ENCODE data around the gene CAPZB.
"Not testable (repeated sequence)": the region's sequence is repeated elsewhere in the genome, so short reads cannot be mapped to it uniquely, and the experiment has no call there.

The CAPZB gene

DNA sequence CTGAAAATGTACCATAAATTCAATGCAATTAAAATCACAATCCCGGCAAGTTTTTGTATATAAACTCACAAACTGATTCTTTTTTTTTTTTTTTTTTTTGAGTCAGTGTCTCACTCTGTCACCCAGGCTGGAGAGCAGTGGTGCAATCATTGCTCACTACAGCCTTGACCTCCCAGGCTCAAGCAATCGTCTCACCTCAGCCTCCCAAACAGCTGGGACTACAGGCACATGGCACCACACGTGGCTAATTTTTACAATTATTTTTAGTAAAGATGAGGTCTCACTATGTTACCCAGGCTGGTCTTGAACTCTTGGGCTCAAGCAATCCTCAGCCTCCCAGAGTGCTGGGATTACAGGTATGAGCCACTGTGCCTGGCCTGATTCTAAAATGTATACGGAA lies 12.1 kb upstream of the CAPZB start:
- DNase-seq (ENCODE audit: low spot score): not testable (repeated sequence)

DNA sequence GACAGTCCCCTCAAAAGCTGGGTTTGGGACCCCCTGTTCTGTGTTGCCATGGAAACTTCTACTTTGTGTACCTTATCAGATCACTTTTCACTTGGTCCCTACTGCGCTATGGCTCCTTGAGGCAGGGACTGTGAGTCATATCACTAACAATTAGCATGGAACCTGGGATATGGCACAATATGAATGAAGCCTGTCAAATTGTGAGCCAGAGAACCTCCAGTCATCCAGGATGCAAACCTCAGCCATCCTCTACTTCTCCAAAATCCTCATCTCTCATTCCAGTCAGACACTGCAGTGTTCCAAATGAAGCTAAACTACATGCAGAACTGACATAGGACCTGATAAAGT lies 11.2 kb upstream of the CAPZB start:
- DNase-seq (ENCODE audit: low spot score): no peak

DNA sequence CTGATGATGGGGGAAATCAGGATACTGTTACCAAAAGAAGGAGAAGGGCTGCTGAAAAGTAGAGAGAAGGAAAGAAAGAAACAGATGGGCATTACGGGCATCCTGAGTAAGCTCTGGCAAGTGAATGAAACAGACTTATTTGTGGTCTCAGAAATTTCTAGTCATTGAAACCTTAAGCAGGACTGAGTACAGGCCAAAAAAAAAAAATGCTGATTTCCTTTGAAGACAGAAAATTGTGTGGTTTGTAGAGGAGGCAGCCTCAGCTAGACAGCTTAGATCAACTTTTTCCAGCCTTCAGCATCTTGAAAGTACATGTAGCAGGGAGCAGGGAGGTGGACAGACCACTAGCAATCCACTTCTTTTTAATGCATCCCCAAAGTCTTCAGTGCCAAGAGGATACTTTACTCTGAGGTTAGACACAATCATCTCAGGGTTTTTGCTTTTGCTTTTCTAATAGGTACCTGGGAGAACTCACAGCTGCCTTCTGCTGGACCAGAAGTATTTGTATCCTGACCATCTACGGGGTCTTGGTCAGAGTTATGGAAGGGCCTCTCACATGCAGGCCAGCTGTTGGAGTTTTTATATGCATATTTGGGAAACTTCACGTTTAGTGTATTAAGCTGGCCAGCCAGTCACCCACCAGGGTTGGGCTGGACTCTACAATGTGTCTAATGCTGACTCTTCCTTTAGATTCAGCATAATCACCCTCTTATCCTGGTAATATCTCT lies 10.6 kb upstream of the CAPZB start:
- DNase-seq (ENCODE audit: low spot score): no peak

DNA sequence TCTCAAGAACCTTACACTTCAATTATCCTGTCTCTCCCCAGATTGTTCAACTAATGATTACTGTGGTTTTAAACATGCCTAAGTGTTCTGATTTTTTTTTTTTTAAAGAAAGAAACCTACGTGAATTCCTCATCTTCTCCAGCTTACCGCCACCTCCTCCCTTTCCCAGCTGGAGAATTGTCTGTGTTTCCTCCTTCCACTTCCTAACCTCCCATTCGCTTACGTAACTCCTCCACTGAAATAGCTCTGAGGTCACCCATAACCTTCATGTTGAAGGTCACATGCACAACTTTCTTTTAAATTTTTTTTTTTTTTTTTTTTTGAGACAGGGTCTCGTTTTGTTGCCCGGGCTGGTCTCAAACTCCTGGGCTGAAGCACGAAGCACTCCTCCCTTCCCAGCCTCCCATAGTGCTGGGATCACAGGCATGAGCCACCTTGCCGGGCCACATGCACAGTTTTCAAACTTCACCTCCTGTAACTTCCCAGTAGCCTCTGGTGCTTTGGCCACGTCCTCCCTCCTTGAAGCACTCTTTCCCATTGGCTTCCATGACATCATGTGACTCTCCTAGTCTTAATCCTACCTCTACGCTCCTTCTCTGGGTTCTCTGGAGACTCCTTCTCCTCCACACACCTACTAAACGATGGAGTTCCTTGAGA lies 9.8 kb upstream of the CAPZB start:
- no peak for DNase-seq (ENCODE audit: low spot score)

DNA sequence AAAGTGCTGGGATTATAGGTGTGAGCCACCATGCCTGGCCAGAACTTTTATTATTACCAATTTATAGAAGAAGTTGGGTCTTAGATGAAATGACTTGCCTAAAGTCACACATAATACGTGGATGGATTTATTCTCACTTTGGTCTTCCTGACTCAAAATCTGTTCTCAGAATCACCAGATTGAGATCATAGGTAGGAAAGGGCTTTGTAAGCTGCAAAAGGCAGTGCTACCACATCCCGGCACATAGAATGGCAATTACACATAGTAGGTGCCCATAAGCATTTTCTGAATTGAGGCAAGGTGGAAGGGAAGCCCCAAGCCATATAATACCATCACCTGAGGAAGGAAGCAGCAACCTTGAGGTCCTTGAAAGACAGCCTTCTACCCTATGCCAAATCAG lies 8.2 kb upstream of the CAPZB start:
- DNase-seq (ENCODE audit: low spot score): no peak

DNA sequence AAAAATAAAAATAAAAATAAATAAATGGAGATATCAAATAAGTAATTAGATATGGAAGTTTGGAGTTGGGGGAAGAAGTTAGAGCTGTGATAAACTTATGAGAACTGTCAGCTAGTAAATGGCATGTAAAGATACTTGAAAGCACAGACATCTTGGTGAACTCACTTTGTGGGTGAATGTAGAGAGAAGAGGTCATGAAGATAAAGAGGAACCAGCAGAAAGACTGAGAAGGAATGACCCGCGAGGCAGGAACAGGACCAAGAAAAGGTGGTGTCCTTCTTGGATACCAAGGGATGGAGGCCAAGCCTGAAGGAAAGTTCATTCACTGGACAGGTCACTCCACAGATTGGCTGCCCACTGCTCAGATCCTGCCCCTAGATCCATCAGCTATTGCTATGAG lies 4.7 kb upstream of the CAPZB start:
- DNase-seq (ENCODE audit: low spot score): no peak

DNA sequence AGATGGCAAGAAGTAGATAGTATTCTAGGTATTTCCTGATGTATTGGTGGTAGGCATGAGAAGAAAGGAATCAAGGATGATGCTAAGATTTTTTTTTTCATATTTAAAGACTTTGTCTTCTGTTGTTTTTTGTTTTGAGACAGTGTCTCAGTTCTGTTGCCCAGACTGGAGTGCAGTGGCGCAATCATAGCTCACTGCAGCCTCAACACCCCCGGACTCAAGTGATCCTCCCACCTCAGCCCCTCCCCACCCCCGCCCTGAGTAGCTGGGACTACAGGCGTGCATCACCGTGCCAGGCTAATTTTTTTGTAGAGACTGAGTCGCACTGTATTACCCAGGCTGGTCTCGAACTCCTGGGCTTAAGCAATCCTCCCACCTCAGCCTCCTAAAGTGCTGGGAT lies 2.8 kb upstream of the CAPZB start:
- no peak for DNase-seq (ENCODE audit: low spot score)

DNA sequence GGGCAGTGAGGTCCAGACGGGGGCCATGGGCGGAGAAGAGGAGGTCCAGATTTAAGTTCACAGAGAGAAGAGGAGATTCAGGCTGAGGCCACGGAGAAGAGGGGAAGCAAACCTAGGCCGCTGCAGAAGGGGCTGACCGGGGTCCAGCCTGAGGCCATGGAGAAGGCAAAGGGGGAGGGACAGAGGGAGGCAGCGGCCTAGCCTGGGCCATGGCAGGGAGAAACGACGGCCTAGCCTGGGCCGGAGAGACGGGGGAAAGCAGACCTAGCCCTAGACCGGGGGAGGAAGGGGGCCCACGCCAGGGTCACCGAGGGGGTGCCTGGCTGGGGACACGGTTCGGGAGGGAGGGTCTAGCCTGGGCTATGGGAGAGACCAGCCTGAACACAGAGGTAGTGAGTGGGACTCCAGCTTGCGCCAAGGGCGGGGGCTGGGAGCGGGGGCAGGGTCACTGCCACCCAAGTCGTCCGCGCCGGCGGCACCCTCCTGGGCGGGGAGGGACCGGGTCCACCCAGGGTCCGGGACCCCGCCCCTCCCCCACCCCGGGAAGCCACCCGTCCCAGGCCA lies 459 bp downstream of the CAPZB start:
- peak; percentile 66 for DNase-seq (ENCODE audit: low spot score)

DNA sequence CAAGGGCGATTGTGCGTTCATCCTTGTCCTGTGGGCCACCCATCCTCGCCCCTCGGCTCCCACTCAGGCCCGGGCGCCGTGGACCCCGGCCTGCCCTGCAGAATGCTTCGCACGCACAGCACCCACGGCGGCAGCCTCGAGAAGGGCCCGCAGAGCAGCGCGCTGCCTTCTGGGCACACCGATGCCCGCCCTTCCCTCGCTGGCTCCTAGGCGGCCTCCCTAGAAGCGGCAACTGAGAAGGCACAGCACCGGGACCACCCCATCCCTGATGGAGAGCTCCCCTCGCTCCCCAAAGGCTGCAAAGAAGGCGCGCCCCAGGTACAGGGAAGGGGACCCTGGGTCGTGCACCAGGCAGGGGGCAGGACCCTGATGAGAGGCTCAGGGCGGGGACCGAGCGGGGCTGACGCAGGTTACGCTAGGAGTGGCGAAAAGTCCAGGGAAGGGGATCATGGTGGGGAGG lies 971 bp downstream of the CAPZB start:
- peak; percentile 41 for DNase-seq (ENCODE audit: low spot score)

DNA sequence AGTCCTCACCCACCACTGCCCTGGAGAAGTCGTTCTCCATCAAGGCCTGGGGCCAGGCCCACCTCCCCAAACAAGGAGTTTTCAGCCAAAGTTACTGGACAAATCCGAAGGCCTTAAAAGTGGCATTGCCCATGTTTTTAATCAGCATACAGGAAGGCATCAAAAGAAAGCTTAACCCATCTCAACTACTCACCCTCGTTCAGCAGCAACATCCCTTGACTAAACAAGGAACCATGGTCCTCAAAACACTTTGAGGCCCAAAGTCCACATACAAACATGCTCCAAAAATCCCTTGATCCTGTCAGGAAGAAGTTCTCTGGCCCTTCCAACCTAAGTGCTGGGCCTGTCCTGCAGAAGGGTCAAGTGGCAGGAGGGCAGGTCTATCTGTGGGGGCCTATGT lies 1.6 kb downstream of the CAPZB start:
- DNase-seq (ENCODE audit: low spot score): no peak

DNA sequence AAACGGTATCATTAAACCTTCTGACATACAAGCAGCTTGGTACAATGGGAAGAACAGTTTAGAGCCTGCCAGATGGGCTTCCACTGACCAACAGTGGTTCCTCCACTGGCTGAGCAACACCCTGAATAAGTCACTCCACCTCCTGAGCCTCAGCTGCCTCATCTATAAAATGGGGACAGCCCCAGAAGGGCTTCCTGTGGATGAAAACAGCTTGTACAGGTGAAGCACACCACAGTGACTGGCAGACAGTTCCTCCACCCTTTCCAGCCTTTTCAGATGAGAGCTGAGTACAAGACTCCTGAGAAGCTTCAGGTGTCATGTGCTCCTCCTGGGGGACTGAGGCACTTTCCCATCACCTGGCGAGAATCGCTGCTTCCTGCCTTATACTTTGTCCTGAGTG lies 2.1 kb downstream of the CAPZB start:
- DNase-seq (ENCODE audit: low spot score): no peak

DNA sequence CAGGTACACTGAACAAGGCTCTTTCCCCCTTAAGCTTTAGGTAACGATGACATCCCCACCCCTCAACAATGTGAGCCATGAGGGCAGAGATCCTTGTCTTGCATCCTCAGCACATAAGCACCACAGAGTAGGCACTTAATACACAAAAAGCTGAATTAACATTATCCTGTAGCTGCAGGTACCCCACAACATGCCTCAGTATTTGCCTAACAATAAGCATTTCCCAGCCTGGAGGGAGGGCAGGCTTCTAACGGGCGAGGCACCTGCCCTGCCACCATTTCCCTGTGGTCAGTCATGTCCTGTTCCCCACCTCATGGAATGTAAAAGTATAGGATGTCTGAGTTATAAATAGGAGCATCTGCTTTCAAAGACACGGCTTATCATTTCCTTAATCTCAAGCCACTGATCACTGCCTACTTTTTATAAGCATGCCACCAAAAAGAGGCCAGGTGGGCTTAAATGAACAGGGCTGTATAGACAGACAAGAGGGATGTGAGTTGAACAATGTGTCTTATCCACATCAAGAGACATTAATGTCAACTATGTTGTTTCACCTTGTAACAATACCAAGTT lies 3.4 kb downstream of the CAPZB start:
- DNase-seq (ENCODE audit: low spot score): no peak

DNA sequence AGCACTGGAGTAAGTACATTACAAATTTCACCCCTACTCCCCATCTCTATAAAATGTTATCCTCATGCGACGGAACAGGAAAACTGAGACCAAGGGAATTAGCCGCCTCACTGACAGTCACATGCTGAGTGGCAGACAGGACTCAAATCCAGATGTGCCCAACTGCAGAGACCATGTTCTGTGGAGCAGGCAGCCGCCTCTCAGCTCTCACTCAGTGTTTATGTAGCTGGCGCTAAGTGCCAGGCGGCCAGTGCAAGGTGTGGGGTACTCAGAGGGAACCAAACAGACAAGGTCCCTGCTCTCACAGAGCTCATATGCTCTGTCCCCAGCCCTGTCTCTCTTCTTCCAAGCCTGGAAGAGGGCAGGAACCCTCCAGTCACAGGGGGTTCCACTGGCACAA lies 5.1 kb downstream of the CAPZB start:
- no peak for DNase-seq (ENCODE audit: low spot score)

DNA sequence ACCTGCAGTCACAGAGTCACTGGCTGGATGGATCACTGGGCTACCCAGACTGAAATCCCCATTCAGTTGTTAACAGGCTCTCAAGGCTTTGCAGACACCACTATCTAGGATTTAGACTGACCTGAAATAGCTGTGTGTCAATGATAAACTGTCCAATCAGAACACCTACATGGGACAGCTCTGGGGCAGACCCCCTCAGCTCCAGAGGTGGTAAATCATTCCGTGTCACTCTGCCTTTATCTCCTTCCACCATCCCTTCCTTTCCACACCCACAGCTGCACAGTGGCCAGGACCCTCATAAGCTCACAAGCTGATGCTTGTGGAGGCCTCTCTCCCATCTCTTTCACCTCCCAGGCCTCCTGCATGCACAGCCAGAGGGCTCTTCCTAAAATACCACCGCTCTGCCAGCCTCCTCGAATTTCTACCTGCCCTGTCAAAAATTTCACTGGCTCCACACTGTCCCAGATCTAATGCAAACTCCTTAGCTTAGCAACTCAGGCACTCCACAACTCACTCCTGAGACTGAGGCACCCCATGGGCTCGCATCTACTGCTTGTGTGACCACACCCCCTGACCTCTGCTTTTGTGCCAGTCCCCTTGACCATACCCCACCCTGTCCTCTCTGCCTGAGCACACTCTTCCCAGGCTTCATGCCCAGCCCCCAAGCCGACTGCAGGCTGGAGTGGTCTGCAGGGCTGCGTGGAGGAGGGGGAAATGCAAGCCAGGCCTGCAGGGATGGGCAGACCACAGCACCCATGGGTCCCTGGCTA lies 5.8 kb downstream of the CAPZB start:
- no peak for DNase-seq (ENCODE audit: low spot score)

DNA sequence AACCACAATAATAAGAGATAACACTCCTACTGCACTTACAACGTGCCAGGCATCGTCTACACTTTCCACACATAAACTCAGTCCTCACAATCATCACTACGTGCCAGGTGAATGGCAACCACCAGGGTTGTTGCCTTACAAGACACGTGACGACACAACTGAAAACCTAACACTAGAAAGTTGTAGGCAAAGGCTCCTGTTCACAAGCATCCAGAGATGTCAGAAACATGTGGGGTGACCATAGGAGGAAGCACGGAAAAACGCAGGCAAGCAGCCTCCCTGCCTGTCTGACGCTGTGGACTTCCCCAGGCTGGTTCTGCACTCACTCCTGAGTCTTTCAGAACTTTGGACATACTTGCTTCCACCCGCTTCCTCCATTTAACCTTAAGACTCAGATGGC lies 7.0 kb downstream of the CAPZB start:
- DNase-seq (ENCODE audit: low spot score): no peak

DNA sequence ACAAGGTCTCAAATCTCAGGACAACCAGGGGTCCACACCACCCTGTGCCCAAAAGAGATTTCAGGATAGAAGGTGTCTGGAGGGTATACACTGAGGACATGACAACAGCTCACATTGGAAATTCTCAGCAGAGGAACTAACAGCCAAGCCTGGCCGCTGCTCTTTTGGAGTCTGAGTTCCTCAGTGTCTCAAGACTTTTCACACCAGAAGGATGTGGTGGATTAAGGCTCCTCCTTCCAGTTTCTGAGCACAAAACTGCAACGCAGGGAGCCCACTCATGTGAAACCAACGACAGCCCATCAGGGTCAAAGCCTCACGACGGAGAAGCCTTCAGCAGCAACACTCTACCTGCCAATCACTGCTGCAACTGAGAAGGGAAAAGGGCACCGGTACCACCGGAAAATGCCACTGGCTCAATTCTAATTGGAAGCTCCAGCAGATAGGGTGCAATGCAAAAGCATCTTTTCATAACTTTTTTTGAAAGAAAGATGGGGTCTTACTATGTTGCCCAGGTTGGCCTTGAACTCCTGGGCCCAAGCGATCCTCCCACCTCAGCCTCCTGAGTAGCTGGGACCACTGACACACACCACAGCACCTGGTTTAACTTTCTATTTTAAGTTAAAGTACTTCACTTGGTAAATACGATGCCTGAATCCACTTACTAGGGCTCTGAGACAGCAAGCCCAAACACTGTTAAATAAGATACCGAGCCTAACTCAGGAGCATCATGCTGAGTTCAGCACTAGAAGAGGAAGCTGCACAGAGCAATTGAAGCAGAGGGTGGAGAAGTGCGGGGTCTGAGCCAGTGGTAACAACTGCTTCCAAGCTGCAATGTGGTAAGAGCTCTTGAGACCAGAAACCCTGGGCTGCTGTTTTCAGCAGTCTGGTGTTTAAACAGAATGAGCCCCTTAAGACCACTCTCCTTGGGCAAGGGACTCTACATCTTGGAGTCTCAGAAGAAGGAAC lies 7.8 kb downstream of the CAPZB start:
- no peak for DNase-seq (ENCODE audit: low spot score)

DNA sequence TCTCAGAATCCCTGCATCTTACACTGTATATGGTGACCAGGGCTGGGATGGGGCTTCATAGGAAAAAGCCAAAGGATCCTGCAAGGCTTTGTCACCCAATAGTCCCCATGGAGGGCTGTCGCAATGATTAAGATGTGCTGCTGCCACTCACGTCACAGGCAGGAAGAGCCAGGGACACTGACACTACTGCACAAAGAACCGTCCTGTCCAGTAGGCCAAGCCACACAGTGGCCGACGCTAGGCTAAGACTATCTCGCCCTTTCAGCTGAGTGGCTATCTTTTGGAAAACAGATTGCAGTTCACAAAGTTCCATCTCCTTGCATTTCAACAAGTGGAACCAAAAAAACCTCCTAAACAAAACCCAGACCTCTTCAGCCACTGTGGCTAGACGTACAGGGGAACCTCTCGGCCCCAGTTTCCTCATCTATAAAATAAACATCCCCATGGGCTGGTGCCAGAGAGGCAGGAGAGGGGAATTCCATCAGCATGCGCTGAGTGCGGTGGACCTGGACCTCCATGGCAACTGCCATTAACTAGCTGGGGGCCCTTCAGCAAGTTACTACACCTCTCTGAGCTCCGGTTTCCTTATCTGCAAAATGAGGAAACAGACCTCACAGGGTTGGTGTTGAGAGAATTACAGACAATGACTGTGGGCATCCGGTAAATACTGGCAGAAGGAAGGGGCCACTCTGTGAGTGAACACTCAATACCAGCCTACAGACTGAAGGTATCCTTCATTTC lies 8.7 kb downstream of the CAPZB start:
- peak; percentile 30 for DNase-seq (ENCODE audit: low spot score)

DNA sequence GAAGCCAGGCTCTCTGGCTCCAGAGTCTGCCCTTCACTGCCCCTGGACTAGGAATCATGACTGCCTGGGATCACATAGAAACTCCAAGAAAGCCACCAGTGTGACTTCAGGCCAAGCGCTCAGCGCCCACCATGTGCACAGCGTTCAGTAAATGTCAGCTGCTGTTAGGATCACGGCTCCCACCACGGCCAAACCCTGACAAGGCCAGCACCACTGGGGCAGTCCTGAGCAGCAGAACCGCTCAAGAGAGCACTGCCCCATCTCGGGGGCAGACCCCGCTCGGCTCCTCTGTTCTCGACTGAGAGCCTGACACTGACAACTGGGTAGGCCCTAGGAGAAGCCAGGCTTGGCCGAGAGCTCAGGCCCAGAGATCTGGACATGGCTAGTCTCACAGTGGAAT lies 10.0 kb downstream of the CAPZB start:
- no peak for DNase-seq (ENCODE audit: low spot score)

DNA sequence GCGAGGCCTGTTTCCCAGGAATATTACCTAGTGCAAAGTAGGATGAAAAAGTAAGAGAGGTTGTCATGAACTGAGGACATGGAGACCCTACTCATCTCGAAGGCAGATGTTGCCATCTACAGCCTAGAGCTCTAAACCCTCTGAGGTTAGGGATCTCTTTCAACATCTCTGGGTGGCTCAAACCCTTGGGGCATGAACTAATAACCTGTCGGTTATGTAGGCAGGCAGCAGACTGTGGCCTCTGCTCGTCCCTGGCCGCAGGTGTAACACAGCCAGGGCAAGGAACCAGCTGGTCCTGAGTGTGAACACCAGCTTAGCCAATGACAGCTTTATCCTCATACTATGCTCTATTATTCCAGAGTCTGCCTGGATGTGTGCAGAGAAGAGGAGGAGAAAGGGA lies 13.2 kb downstream of the CAPZB start:
- no peak for DNase-seq (ENCODE audit: low spot score)

DNA sequence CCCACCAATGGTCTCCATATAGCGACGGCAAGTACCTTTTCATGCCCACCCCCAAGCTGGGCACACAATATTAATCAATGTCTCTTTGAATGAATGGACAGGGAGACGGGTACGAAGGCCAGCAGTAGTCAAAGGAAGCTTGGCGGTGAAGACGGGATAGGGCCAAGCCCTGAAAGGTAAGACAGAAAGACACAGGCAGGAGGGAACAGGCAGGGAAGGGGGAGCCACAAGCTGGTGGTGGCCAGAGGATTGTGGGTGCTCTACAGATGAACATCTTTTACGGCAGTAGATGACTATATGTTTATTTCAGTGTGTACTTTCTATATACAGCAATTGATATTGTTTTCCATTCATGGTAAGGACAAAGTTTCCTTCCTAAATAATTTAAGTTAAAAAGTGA lies 16.3 kb downstream of the CAPZB start:
- no peak for DNase-seq (ENCODE audit: low spot score)

All from AG08396 (cell line).